Measurements from ENCODE around the gene PRM2.
A peak's percentile ranks its signal among the peaks of the same experiment; 100 is the strongest.

Gene PRM2

DNA sequence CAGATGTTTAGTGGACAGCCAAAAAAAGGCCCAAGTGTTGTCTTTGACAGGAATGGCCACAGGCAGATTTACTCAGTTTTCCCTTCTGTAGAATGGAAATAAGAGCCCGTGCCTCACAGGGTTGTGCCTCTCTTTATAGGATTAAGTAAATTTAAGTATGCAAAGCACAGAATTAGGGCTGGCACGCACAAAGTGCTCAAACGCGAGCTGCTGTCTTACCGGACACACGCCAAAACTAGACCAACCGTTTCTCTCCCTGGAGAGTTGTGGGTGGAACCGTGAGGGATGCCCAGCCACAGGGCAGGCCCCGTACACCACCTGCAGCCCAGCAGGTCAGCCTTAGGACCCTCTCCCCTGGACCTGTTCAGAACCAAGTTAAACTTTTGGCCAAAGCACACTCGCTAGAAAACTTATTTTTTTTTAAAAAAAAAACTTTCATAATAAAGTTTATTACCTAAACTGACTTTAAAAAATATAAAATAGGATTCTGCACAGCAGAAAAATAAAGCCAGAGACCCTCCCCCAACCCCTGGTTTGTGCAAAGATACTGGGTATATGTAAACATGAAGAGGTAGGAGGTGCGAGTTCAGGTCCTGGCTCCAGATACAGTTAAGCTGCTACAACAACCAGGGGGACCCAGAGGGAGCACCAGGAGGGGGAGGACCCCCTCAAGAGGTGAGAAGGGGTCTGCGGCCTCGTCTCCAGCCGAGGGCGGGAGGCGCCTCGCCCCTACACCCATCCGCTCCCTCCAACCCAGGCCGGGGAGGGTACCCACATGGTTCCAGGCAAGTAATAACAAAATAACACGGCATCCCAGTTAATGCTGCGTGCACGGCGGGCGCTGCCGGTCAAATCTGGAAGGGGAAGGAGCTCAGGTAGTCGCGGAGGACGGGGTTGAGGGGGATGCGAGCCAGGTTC is 22.0 kb downstream of the PRM2 start:
- peak overlapping the region; percentile 57 for H3K4me3 ChIP-seq (ENCODE audit: insufficient read depth, low read length, poor library complexity, severe bottlenecking)

DNA sequence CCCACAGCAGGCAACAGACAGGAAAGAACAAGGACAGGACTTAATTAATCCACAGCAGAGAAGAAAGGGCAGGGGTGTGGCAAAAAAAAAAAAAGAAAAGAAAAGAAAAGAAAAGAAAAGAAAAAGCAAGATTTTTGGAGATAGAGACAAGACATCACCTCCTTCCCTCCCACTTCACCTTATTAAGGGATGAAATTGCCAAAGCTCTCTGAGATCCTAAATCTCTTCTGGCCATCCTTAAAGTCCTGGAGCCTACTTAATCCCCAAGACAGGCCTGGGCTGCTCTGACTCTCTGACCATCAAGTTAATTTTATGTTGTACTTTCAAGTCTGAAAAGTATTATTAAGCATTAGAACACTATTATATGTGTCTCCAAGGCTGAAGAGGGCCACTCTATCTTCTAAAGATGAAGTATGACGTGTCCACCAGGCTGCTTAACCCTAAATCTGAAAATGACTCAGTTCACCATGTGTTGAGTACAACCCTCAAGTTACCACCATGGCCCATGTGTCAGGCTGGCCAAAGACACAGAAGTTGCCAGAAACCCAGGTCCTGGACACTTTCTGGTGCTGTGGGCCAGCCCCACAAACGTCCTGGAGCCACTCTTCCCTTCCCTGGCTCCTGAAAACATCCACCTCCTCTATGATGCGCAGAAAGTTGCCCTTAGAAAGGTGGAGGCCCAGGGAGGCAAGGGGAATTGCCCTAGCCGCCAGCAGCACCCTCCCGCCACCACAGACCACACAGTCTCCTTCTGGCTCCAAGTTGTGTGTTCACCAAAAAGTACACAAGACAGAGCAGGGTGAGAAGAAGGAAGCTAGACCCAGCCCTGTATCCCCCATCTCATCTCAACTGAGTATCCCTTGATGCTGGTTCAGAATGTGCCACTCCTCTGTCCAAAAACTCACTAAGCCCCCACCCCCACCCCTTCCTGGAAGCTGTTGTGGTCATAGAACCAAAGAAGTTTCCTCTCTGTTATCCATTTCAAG is 23.0 kb downstream of the PRM2 start:
- H3K4me2 ChIP-seq (ENCODE audit: low read depth, low read length, poor library complexity, severe bottlenecking), result peak overlapping the region; percentile 80

More for the DNA sequence above, 22.0 kb downstream of the PRM2 start:
- H4K20me1 ChIP-seq (ENCODE audit: low read depth, low read length), result no peaks in the 10 kb centered on the region
- H3K27ac ChIP-seq (ENCODE audit: low read depth, low read length), result peak overlapping the region; percentile 67
- no peak overlapping the region for H2AFZ ChIP-seq (ENCODE audit: low read depth, low read length, severe bottlenecking)
- TF ChIP-seq EZH2phosphoT487 (conservative IDR thresholded peaks at IDR 0.05; ENCODE audit: low read length), result no peak
- TF ChIP-seq, protein P1, sequence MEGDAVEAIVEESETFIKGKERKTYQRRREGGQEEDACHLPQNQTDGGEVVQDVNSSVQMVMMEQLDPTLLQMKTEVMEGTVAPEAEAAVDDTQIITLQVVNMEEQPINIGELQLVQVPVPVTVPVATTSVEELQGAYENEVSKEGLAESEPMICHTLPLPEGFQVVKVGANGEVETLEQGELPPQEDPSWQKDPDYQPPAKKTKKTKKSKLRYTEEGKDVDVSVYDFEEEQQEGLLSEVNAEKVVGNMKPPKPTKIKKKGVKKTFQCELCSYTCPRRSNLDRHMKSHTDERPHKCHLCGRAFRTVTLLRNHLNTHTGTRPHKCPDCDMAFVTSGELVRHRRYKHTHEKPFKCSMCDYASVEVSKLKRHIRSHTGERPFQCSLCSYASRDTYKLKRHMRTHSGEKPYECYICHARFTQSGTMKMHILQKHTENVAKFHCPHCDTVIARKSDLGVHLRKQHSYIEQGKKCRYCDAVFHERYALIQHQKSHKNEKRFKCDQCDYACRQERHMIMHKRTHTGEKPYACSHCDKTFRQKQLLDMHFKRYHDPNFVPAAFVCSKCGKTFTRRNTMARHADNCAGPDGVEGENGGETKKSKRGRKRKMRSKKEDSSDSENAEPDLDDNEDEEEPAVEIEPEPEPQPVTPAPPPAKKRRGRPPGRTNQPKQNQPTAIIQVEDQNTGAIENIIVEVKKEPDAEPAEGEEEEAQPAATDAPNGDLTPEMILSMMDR (IDR thresholded peaks at IDR 0.05; ENCODE audit: insufficient read depth, low read length, poor library complexity, severe bottlenecking), result no peak
- H3K4me2 ChIP-seq (ENCODE audit: low read depth, low read length, poor library complexity, severe bottlenecking), result peak overlapping the region; percentile 80
- H3K27me3 ChIP-seq (ENCODE audit: low read length), result no peaks in the 10 kb centered on the region
- H3K9me3 ChIP-seq (ENCODE audit: insufficient read depth, low read length), result no peaks in the 10 kb centered on the region
- H3K9ac ChIP-seq (ENCODE audit: low read length), result peak overlapping the region; percentile 65
- H3K79me2 ChIP-seq (ENCODE audit: insufficient read depth, low read length), result no peaks in the 10 kb centered on the region
- H3K36me3 ChIP-seq (ENCODE audit: low read length), result no peaks in the 10 kb centered on the region
- H3K9me2 ChIP-seq (replicated peaks; ENCODE audit: insufficient read depth, low read length), result no peaks in the 10 kb centered on the region
- peaks cover 13% of the 10 kb centered on the region for H3F3A ChIP-seq (ENCODE audit: insufficient read depth)

DNA sequence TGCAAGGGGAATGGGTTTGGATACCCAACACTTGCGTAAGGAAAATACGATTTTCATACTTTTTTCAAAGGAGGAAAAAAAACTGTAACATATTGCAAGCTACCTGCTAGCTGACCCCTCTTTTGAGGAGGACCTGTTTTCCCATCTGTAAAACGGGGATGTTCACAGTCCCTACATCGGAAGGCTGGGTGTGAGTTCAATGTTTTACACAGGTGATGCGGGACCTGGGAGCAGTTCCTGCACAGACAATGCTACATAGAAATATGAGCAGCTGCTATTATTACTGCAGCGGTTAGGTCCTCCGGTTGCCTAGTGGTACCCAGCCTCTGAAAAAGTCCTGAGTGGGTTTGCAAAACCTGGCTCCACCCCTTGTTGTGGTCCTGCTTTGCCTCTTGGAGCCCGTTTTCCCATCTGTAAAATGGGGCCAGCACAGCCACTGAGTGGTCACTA is 23.8 kb downstream of the PRM2 start:
- Histone ChIP-seq H3F3A (ENCODE audit: insufficient read depth) (peaks cover 13% of the 10 kb centered on the region), H3K36me3 (ENCODE audit: low read length) (no peaks in the 10 kb centered on the region), H3K9me2 (replicated peaks; ENCODE audit: insufficient read depth, low read length) (no peaks in the 10 kb centered on the region), H3K4me2 (ENCODE audit: low read depth, low read length, poor library complexity, severe bottlenecking) (no peak overlapping the region), H3K79me2 (ENCODE audit: insufficient read depth, low read length) (no peaks in the 10 kb centered on the region), H3K27ac (ENCODE audit: low read depth, low read length) (no peak overlapping the region), H2AFZ (ENCODE audit: low read depth, low read length, severe bottlenecking) (no peak overlapping the region), H3K4me3 (ENCODE audit: insufficient read depth, low read length, poor library complexity, severe bottlenecking) (no peak overlapping the region), H3K27me3 (ENCODE audit: low read length) (no peaks in the 10 kb centered on the region), H3K9ac (ENCODE audit: low read length) (no peak overlapping the region), H3K9me3 (ENCODE audit: insufficient read depth, low read length) (no peaks in the 10 kb centered on the region), H4K20me1 (ENCODE audit: low read depth, low read length) (no peaks in the 10 kb centered on the region)
- TF ChIP-seq, protein P1 (IDR thresholded peaks at IDR 0.05; ENCODE audit: insufficient read depth, low read length, poor library complexity, severe bottlenecking), result no peak
- no peak for TF ChIP-seq EZH2phosphoT487 (conservative IDR thresholded peaks at IDR 0.05; ENCODE audit: low read length)

More for the DNA sequence above, 23.0 kb downstream of the PRM2 start:
- H3K27ac ChIP-seq (ENCODE audit: low read depth, low read length), result peak overlapping the region; percentile 67
- H4K20me1 ChIP-seq (ENCODE audit: low read depth, low read length), result no peaks in the 10 kb centered on the region
- H2AFZ ChIP-seq (ENCODE audit: low read depth, low read length, severe bottlenecking), result no peak overlapping the region
- H3K4me3 ChIP-seq (ENCODE audit: insufficient read depth, low read length, poor library complexity, severe bottlenecking), result no peak overlapping the region
- H3K27me3 ChIP-seq (ENCODE audit: low read length), result no peaks in the 10 kb centered on the region
- H3K79me2 ChIP-seq (ENCODE audit: insufficient read depth, low read length), result no peaks in the 10 kb centered on the region
- H3K36me3 ChIP-seq (ENCODE audit: low read length), result no peaks in the 10 kb centered on the region
- H3K9me2 ChIP-seq (replicated peaks; ENCODE audit: insufficient read depth, low read length), result no peaks in the 10 kb centered on the region
- no peaks in the 10 kb centered on the region for H3K9me3 ChIP-seq (ENCODE audit: insufficient read depth, low read length)
- H3F3A ChIP-seq (ENCODE audit: insufficient read depth), result peaks cover 13% of the 10 kb centered on the region
- H3K9ac ChIP-seq (ENCODE audit: low read length), result no peak overlapping the region; the same call in 1 of the 2 replicates
- TF ChIP-seq EZH2phosphoT487 (conservative IDR thresholded peaks at IDR 0.05; ENCODE audit: low read length), result no peak
- TF ChIP-seq, protein P1 (IDR thresholded peaks at IDR 0.05; ENCODE audit: insufficient read depth, low read length, poor library complexity, severe bottlenecking), result no peak
